ENCODE measurements around the gene KAT8. TPM values are rescaled to one million over a fixed set of nuclear protein-coding genes. Genes with fewer than 3 reads are reported as not detected.
A peak's percentile ranks its signal among the peaks of the same experiment; 100 is the strongest.

The KAT8 gene
- total and polyA plus RNA-seq, 2 of the 4 experiments (the other 2 are of a cell fraction), result 19.4 to 27.4 TPM

DNA sequence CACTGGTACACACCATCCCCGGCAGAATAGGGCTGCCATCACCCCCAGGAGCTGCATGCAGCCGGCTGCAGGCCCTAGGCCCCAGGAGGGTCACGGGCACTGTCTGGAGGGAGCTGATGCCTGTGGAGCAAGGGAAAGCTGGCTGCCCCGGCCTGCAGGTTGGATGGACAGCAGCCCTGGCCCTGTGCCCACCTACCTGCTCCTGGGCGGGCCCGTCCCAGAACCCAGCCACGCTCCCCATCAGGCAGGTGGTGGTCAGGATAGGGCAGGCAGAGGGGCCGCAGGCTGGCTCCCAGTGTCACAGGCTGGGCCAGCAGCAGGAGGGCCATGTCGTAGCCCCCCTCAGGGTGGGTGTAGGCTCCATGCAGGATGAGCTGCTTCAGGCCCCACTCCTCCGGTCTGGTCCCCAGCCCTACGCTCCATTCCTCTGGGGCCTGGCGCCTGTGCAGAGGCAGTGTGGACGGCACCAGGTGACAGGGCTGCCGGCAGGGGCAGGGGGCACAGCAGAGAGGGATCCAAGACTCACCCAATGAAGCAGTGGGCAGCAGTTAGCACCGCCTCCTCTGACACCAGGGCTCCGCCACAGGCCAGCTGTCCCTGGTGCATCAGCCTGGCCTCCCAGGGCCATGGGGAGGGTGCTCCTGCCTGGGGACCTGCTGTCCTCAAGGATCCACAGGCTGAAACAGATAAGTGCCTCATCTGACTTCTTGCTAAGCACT lies 32.7 kb upstream of the KAT8 start:
- Histone ChIP-seq H3K4me2 (ENCODE audit: low read depth, low read length) (no peak overlapping the region), H2AFZ (replicated peaks; ENCODE audit: low read length, poor library complexity) (no peak overlapping the region), H3K18ac (ENCODE audit: low read depth, low read length) (no peak overlapping the region), H4K8ac (ENCODE audit: low read depth in 2 of 2, low read length in 2 of 2) (no peak overlapping the region), H4K5ac (ENCODE audit: low read depth, low read length) (no peak overlapping the region), H3K9me3 (ENCODE audit: control insufficient read depth, insufficient read depth, low read length) (no peaks in the 10 kb centered on the region), H3K27me3 (ENCODE audit: control insufficient read depth, insufficient read depth, low read length) (no peaks in the 10 kb centered on the region), H3K9me1 (ENCODE audit: insufficient read depth, low read length) (peaks cover 3% of the 10 kb centered on the region; the same call in 1 of the 2 replicates), H3K36me3 (ENCODE audit: control insufficient read depth, insufficient read depth, low read length) (peaks cover 66% of the 10 kb centered on the region), H2BK15ac (ENCODE audit: low read depth, low read length) (no peak overlapping the region), H2AK9ac (replicated peaks; ENCODE audit: low read depth, low read length, poor library complexity) (no peak overlapping the region), H2BK120ac (ENCODE audit: low read depth, low read length) (no peak overlapping the region), H3K79me1 (ENCODE audit: low read depth in 1 of 2, low read length in 2 of 2) (peaks cover 9 to 48% of the 10 kb centered on the region in 2 experiments), H2AK5ac (ENCODE audit: low read depth, low read length) (no peak overlapping the region), H4K20me1 (ENCODE audit: insufficient read depth, low read length) (peaks cover 21% of the 10 kb centered on the region), H3K56ac (ENCODE audit: extremely low read depth, insufficient read depth, low read length) (no peak overlapping the region), H2BK5ac (ENCODE audit: low read depth, low read length, poor library complexity, severe bottlenecking) (no peak overlapping the region), H3K14ac (replicated peaks; ENCODE audit: low read depth, low read length) (no peak overlapping the region), H3K4me1 (ENCODE audit: control insufficient read depth, insufficient read depth, low read length) (no peaks in the 10 kb centered on the region), H4K91ac (ENCODE audit: insufficient read depth, low read depth, low read length) (no peak overlapping the region), H2BK20ac (ENCODE audit: low read depth, low read length) (no peak overlapping the region), H3K27ac (ENCODE audit: insufficient read depth, low read length) (no peak overlapping the region), H3K4me3 (ENCODE audit: insufficient read depth, low read depth, low read length) (no peak overlapping the region), H3K4ac (ENCODE audit: low read depth, low read length) (no peak overlapping the region), H3K23ac (ENCODE audit: low read depth, low read length) (no peak overlapping the region), H3K9ac (ENCODE audit: low read depth, low read length) (no peak overlapping the region)
- in situ Hi-C loops (cut with MboI; ENCODE audit: low sequenced_read_pairs), result loop anchor here (10.0 kb wide), 1 partner anchor 100 kb away; the partner anchor contains the start of gene HSD3B7
- peak; percentile 31 for ATAC-seq (ENCODE audit: low read depth)
- no peak for DNase-seq
- intact Hi-C loops (cut with micrococcal nuclease), result no loop called here
- POLR2A ChIA-PET (ENCODE audit: unreplicated experiment), result interaction anchor here (0.6 kb wide), 1 partner anchor 90 kb away, joined by 4 read pairs; no protein-coding TSS in a partner anchor
- CTCF ChIA-PET, result interaction anchor here (0.6 kb wide), 1 partner anchor 57 kb away, joined by 3 read pairs; no protein-coding TSS in a partner anchor
- WGBS, 2 experiments (ENCODE audit: extremely low coverage in 2 of 2, insufficient read length in 1 of 2), result 92% methylated on average over 5 of the region's 16 CpGs; no CpG with 5 or more reads in 1 of the 2 experiments
- no TSS peak for BruUV-seq (replicated peaks)
- dilution Hi-C loops (cut with HindIII; ENCODE audit: low sequenced_read_pairs, unreplicated experiment), result no loop called here
- no peak for TF ChIP-seq CEBPB (IDR thresholded peaks at IDR 0.05; ENCODE audit: low read depth, low read length)
- TF ChIP-seq FOS (IDR thresholded peaks at IDR 0.05; ENCODE audit: low read depth, low read length), result no peak
- TF ChIP-seq, protein P1, sequence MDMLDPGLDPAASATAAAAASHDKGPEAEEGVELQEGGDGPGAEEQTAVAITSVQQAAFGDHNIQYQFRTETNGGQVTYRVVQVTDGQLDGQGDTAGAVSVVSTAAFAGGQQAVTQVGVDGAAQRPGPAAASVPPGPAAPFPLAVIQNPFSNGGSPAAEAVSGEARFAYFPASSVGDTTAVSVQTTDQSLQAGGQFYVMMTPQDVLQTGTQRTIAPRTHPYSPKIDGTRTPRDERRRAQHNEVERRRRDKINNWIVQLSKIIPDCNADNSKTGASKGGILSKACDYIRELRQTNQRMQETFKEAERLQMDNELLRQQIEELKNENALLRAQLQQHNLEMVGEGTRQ (IDR thresholded peaks at IDR 0.05; ENCODE audit: low read depth, low read length), result no peak
- TF ChIP-seq NFE2L2 (IDR thresholded peaks at IDR 0.05; ENCODE audit: low read depth, low read length), result no peak
- TF ChIP-seq, protein P2, sequence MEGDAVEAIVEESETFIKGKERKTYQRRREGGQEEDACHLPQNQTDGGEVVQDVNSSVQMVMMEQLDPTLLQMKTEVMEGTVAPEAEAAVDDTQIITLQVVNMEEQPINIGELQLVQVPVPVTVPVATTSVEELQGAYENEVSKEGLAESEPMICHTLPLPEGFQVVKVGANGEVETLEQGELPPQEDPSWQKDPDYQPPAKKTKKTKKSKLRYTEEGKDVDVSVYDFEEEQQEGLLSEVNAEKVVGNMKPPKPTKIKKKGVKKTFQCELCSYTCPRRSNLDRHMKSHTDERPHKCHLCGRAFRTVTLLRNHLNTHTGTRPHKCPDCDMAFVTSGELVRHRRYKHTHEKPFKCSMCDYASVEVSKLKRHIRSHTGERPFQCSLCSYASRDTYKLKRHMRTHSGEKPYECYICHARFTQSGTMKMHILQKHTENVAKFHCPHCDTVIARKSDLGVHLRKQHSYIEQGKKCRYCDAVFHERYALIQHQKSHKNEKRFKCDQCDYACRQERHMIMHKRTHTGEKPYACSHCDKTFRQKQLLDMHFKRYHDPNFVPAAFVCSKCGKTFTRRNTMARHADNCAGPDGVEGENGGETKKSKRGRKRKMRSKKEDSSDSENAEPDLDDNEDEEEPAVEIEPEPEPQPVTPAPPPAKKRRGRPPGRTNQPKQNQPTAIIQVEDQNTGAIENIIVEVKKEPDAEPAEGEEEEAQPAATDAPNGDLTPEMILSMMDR (conservative IDR thresholded peaks at IDR 0.05; ENCODE audit: low read depth, low read length), result no peak
- no peak for TF ChIP-seq POLR2A (IDR thresholded peaks at IDR 0.05; ENCODE audit: low read depth, low read length)
- no peak for TF ChIP-seq RAD21 (IDR thresholded peaks at IDR 0.05; ENCODE audit: low read length)
- TF ChIP-seq SMC3 (IDR thresholded peaks at IDR 0.05; ENCODE audit: low read depth, low read length), result no peak
- TF ChIP-seq MXI1 (IDR thresholded peaks at IDR 0.05; ENCODE audit: borderline replicate concordance, low read depth, low read length), result no peak
- TF ChIP-seq BHLHE40 (IDR thresholded peaks at IDR 0.05; ENCODE audit: low read depth, low read length), result no peak
- TF ChIP-seq, protein P3, sequence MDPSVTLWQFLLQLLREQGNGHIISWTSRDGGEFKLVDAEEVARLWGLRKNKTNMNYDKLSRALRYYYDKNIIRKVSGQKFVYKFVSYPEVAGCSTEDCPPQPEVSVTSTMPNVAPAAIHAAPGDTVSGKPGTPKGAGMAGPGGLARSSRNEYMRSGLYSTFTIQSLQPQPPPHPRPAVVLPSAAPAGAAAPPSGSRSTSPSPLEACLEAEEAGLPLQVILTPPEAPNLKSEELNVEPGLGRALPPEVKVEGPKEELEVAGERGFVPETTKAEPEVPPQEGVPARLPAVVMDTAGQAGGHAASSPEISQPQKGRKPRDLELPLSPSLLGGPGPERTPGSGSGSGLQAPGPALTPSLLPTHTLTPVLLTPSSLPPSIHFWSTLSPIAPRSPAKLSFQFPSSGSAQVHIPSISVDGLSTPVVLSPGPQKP (IDR thresholded peaks at IDR 0.05; ENCODE audit: borderline replicate concordance, low read depth, low read length), result no peak
- TF ChIP-seq RFX5 (IDR thresholded peaks at IDR 0.05; ENCODE audit: low read depth, low read length), result no peak
- TF ChIP-seq MAFK (IDR thresholded peaks at IDR 0.05; ENCODE audit: low read depth, low read length), result no peak
- no peak for TF ChIP-seq RCOR1 (IDR thresholded peaks at IDR 0.05; ENCODE audit: insufficient replicate concordance, low read length)
- no peak for TF ChIP-seq CHD1 (IDR thresholded peaks at IDR 0.05; ENCODE audit: low read depth, low read length)
